IMR-90 (cell line): ENCODE data around the gene FLT4. TPM values are rescaled to one million over a fixed set of nuclear protein-coding genes. Genes with fewer than 3 reads are reported as not detected.

Experiments
- ATAC-seq: fragments of 200-7000 bp; cut with Tn5 transposase; 2 replicates; pipeline ENCODE4 v1.9.1; 2020; ENCODE audit warnings: low read depth, mild to moderate bottlenecking, moderate library complexity
- BruUV-seq: library from RNA; stranded (reverse); fragments of 400-500 nt; replicated peaks from 2 replicates; lab custom pipeline; 2021; lab: Mats Ljungman, UMichigan
- CTCF ChIA-PET: fragments of 300-600 bp; formaldehyde crosslinking; extraction: SDS; loops from one replicate; lab custom pipeline; 2021; ENCODE audit warnings: antibody characterized with exemption; lab: Yijun Ruan, JAX
- POLR2A ChIA-PET: fragments of 300-600 bp; sonication (Branson Sonifier 250); formaldehyde crosslinking; loops from one replicate; lab custom pipeline; 2022; ENCODE audit warnings: antibody characterized with exemption; ENCODE audit not compliant: unreplicated experiment; lab: Charles Lee
- DNase-seq: peaks from one replicate; pipeline ENCODE4 v3.0.0; 2013
- H2AFZ ChIP-seq: replicated peaks from 2 replicates; pipeline ENCODE3; 2013; ENCODE audit warnings: low read length, mild to moderate bottlenecking; ENCODE audit not compliant: poor library complexity
- H2AK5ac ChIP-seq: 2 replicates; pipeline ENCODE4 v1.6.1; 2013; ENCODE audit warnings: low read depth, low read length, inconsistent platforms
- H2AK9ac ChIP-seq: replicated peaks from 2 replicates; pipeline ENCODE3; 2013; ENCODE audit warnings: mild to moderate bottlenecking, low read depth, low read length, moderate library complexity; ENCODE audit not compliant: poor library complexity
- H2BK120ac ChIP-seq: 2 replicates; pipeline ENCODE4 v1.6.1; 2013; ENCODE audit warnings: low read depth, low read length, inconsistent platforms
- H2BK15ac ChIP-seq: 3 replicates; pipeline ENCODE4 v1.6.1; 2013; ENCODE audit warnings: low read depth, low read length, inconsistent platforms
- H2BK20ac ChIP-seq: 2 replicates; pipeline ENCODE4 v1.6.1; 2013; ENCODE audit warnings: low read depth, mild to moderate bottlenecking, inconsistent platforms, low read length, moderate library complexity
- H2BK5ac ChIP-seq: 2 replicates; pipeline ENCODE4 v1.6.1; 2013; ENCODE audit warnings: mild to moderate bottlenecking, low read depth, low read length, inconsistent platforms; ENCODE audit not compliant: poor library complexity, severe bottlenecking
- H3K14ac ChIP-seq: replicated peaks from 2 replicates; pipeline ENCODE4 v1.6.1; 2013; ENCODE audit warnings: low read depth, low read length, inconsistent platforms
- H3K18ac ChIP-seq: 2 replicates; pipeline ENCODE4 v1.6.1; 2013; ENCODE audit warnings: low read depth, low read length, control low read depth
- H3K23ac ChIP-seq: 2 replicates; pipeline ENCODE4 v1.6.1; 2013; ENCODE audit warnings: low read depth, low read length, inconsistent platforms
- H3K27ac ChIP-seq: 2 replicates; pipeline ENCODE4 v1.5.1; 2013; ENCODE audit warnings: mild to moderate bottlenecking, control low read depth, low read length; ENCODE audit not compliant: insufficient read depth
- H3K27me3 ChIP-seq: 2 replicates; pipeline ENCODE4 v1.6.1; 2013; ENCODE audit warnings: low read length; ENCODE audit not compliant: control insufficient read depth, insufficient read depth
- H3K36me3 ChIP-seq: 2 replicates; pipeline ENCODE4 v1.6.1; 2013; ENCODE audit warnings: low read length, mixed read lengths; ENCODE audit not compliant: control insufficient read depth, insufficient read depth
- H3K4ac ChIP-seq: 2 replicates; pipeline ENCODE4 v1.6.1; 2013; ENCODE audit warnings: low read depth, low read length, inconsistent platforms
- H3K4me1 ChIP-seq: 2 replicates; pipeline ENCODE4 v1.6.1; 2013; ENCODE audit warnings: low read length, mixed read lengths; ENCODE audit not compliant: control insufficient read depth, insufficient read depth
- H3K4me2 ChIP-seq: 2 replicates; pipeline ENCODE4 v1.6.1; 2013; ENCODE audit warnings: low read depth, mild to moderate bottlenecking, control low read depth, low read length, moderate library complexity
- H3K4me3 ChIP-seq: 2 replicates; pipeline ENCODE4 v1.5.1; 2013; ENCODE audit warnings: low read depth, mild to moderate bottlenecking, control low read depth, low read length, moderate library complexity; ENCODE audit not compliant: insufficient read depth
- H3K56ac ChIP-seq: 2 replicates; pipeline ENCODE4 v1.6.1; 2013; ENCODE audit warnings: low read length, inconsistent platforms; ENCODE audit not compliant: insufficient read depth; ENCODE audit errors: extremely low read depth
- H3K79me1 ChIP-seq, 2 experiments: 2 replicates each; pipeline ENCODE4 v1.6.1; 2013; ENCODE audit warnings: low read length in 2 of 2, inconsistent platforms in 1 of 2, low read depth in 1 of 2
- H3K9ac ChIP-seq: 2 replicates; pipeline ENCODE4 v1.6.1; 2013; ENCODE audit warnings: low read depth, low read length, control low read depth
- H3K9me1 ChIP-seq: 2 replicates; pipeline ENCODE4 v1.6.1; 2013; ENCODE audit warnings: low read length, inconsistent platforms; ENCODE audit not compliant: insufficient read depth
- H3K9me3 ChIP-seq: 2 replicates; pipeline ENCODE4 v1.6.1; 2013; ENCODE audit warnings: low read length; ENCODE audit not compliant: control insufficient read depth, insufficient read depth
- H4K20me1 ChIP-seq: 2 replicates; pipeline ENCODE4 v1.6.1; 2013; ENCODE audit warnings: low read length, inconsistent platforms; ENCODE audit not compliant: insufficient read depth
- H4K5ac ChIP-seq: 2 replicates; pipeline ENCODE4 v1.6.1; 2013; ENCODE audit warnings: mild to moderate bottlenecking, low read depth, low read length, control low read depth
- H4K8ac ChIP-seq, 2 experiments: 2 replicates each; pipeline ENCODE4 v1.6.1; 2013; ENCODE audit warnings: low read depth in 2 of 2, low read length in 2 of 2, control low read depth in 1 of 2, inconsistent platforms in 1 of 2
- H4K91ac ChIP-seq: 2 replicates; pipeline ENCODE4 v1.6.1; 2013; ENCODE audit warnings: low read depth, low read length, inconsistent platforms; ENCODE audit not compliant: insufficient read depth
- CEBPB ChIP-seq: IDR thresholded peaks from 2 replicates; pipeline ENCODE4 v1.6.1; 2012; ENCODE audit warnings: low read depth, low read length, improper control_type of control experiment
- CHD1 ChIP-seq: IDR thresholded peaks from 2 replicates; pipeline ENCODE4 v1.6.1; 2012; ENCODE audit warnings: low read depth, low read length, improper control_type of control experiment
- MAFK ChIP-seq: IDR thresholded peaks from 2 replicates; pipeline ENCODE4 v1.6.1; 2012; ENCODE audit warnings: low read depth, low read length, improper control_type of control experiment
- MXI1 ChIP-seq: IDR thresholded peaks from 2 replicates; pipeline ENCODE4 v1.6.1; 2012; ENCODE audit warnings: low read depth, mild to moderate bottlenecking, low read length, moderate library complexity, borderline replicate concordance
- NFE2L2 ChIP-seq: fragments of 150-350 bp; IDR thresholded peaks from 2 replicates; pipeline ENCODE4 v1.6.1; 2016; ENCODE audit warnings: low read depth, mild to moderate bottlenecking, low read length
- POLR2A ChIP-seq: IDR thresholded peaks from 2 replicates; pipeline ENCODE4 v1.6.1; 2012; ENCODE audit warnings: mild to moderate bottlenecking, low read depth, low read length
- RAD21 ChIP-seq: IDR thresholded peaks from 2 replicates; pipeline ENCODE4 v1.6.1; 2012; ENCODE audit warnings: low read length, improper control_type of control experiment
- RCOR1 ChIP-seq: IDR thresholded peaks from 2 replicates; pipeline ENCODE4 v1.6.1; 2012; ENCODE audit warnings: mild to moderate bottlenecking, low read length, improper control_type of control experiment; ENCODE audit not compliant: insufficient replicate concordance
- RFX5 ChIP-seq: IDR thresholded peaks from 2 replicates; pipeline ENCODE4 v1.8.0; 2012; ENCODE audit warnings: low read depth, mild to moderate bottlenecking, low read length, moderate library complexity
- SMC3 ChIP-seq: fragments of 150-350 bp; IDR thresholded peaks from 2 replicates; pipeline ENCODE4 v1.6.1; 2016; ENCODE audit warnings: low read depth, mild to moderate bottlenecking, antibody characterized with exemption, low read length, moderate library complexity
- WGBS, 2 experiments: methylation state at CpG; one replicate each; pipeline versions ENCODE4 v1.1.5 to v1.1.7; 2013; ENCODE audit warnings: missing lambda C conversion rate in 2 of 2; ENCODE audit not compliant: insufficient read length in 1 of 2; ENCODE audit errors: extremely low coverage in 2 of 2; 5-methylcytosine and 5-hydroxymethylcytosine counted together
- dilution Hi-C: fragments of 300-500 bp; cut with HindIII; formaldehyde crosslinking; loops from one replicate; pipeline ENCODE4 v1.14.3; 2018; ENCODE audit warnings: low sequenced_read_pairs; ENCODE audit not compliant: unreplicated experiment
- in situ Hi-C: fragments of 300-500 bp; cut with MboI; formaldehyde crosslinking; loops from 3 replicates; pipeline ENCODE4 v1.14.3; 2019; ENCODE audit warnings: low sequenced_read_pairs, inconsistent platforms, mixed read lengths
- intact Hi-C: fragments of 100-400 bp; cut with micrococcal nuclease; formaldehyde crosslinking; loops from 2 replicates; pipeline ENCODE4 v1.10.0; 2022
- polyA plus RNA-seq, 3 experiments: library from polyadenylated mRNA; depleted of rRNA; stranded (reverse); fragments of >200 nt; gene quantifications; 2 replicates each; pipeline ENCODE4 v1.2.3, GENCODE V29; 2012; ENCODE audit warnings: low replicate concordance in 1 of 3
- total RNA-seq: library from RNA; depleted of rRNA; stranded (reverse); fragments of >200 nt; gene quantifications from 2 replicates; pipeline ENCODE4 v1.2.3, GENCODE V29; 2012
- TF ChIP-seq, protein P1 (sequence below): conservative IDR thresholded peaks from 2 replicates; pipeline ENCODE4 v1.5.1; 2012; ENCODE audit warnings: mild to moderate bottlenecking, low read depth, low read length, improper control_type of control experiment

Gene FLT4
- total and polyA plus RNA-seq, 2 of the 4 experiments (the other 2 are of a cell fraction): under 0.01 to 0.07 TPM

DNA sequence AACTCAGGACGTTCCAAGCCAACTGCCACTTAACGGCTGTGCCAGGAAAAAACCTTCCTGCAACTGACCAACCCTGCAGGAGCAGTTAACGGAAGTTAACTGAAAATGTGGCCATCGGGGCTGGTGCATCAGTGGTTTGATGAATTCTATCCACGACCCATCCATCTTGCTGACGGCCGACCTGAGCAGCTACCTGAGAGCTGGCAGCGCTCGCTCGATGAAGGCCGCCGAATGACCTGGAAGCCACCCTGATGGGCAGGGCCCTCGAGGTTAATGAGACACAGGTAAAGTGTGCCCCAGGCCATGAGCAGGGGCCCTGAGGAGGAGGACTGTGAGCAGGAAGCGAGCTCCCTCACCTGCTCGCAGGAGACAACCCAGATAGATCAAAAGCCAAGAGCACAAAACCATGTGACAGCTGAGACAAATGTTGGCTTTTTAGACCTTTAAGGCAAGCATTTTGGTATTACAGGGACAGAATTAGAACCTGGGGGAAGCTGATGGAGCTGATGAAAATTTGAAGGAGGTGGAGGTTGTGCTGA, 35.3 kb upstream of the FLT4 start:
- H3K23ac ChIP-seq: no peak overlapping the region
- POLR2A ChIA-PET: no interaction called here
- no peak overlapping the region for H3K14ac ChIP-seq
- DNase-seq (no peak), ATAC-seq (no peak)
- dilution Hi-C loops: no loop called here
- intact Hi-C loops: no loop called here
- H4K5ac ChIP-seq: no peak overlapping the region
- no peak for TF ChIP-seq CHD1
- no peak for TF ChIP-seq MAFK
- no peak for TF ChIP-seq POLR2A
- TF ChIP-seq MXI1: no peak
- TF ChIP-seq RAD21: no peak
- TF ChIP-seq CEBPB: no peak
- TF ChIP-seq, protein P1, sequence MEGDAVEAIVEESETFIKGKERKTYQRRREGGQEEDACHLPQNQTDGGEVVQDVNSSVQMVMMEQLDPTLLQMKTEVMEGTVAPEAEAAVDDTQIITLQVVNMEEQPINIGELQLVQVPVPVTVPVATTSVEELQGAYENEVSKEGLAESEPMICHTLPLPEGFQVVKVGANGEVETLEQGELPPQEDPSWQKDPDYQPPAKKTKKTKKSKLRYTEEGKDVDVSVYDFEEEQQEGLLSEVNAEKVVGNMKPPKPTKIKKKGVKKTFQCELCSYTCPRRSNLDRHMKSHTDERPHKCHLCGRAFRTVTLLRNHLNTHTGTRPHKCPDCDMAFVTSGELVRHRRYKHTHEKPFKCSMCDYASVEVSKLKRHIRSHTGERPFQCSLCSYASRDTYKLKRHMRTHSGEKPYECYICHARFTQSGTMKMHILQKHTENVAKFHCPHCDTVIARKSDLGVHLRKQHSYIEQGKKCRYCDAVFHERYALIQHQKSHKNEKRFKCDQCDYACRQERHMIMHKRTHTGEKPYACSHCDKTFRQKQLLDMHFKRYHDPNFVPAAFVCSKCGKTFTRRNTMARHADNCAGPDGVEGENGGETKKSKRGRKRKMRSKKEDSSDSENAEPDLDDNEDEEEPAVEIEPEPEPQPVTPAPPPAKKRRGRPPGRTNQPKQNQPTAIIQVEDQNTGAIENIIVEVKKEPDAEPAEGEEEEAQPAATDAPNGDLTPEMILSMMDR: no peak
- TF ChIP-seq RCOR1: no peak
- no peak for TF ChIP-seq SMC3
- no peak for TF ChIP-seq RFX5
- no peak for TF ChIP-seq NFE2L2
- H4K20me1 ChIP-seq: no peaks in the 10 kb centered on the region
- H3K9ac ChIP-seq: no peak overlapping the region
- H2AFZ ChIP-seq: no peak overlapping the region
- H3K4me3 ChIP-seq: no peak overlapping the region
- H2BK15ac ChIP-seq: no peak overlapping the region
- no peak overlapping the region for H3K56ac ChIP-seq
- H2BK120ac ChIP-seq: no peak overlapping the region
- no peak overlapping the region for H2AK9ac ChIP-seq
- BruUV-seq: no TSS peak
- H3K36me3 ChIP-seq: no peaks in the 10 kb centered on the region
- H3K27ac ChIP-seq: no peak overlapping the region
- H4K8ac ChIP-seq: no peak overlapping the region
- H3K27me3 ChIP-seq: no peaks in the 10 kb centered on the region; the same call in 1 of the 2 replicates
- no peaks in the 10 kb centered on the region for H3K4me1 ChIP-seq
- no peak overlapping the region for H4K91ac ChIP-seq
- no peak overlapping the region for H2BK5ac ChIP-seq
- H3K4ac ChIP-seq: no peak overlapping the region
- in situ Hi-C loops: no loop called here
- H3K9me1 ChIP-seq: no peaks in the 10 kb centered on the region
- H2BK20ac ChIP-seq: no peak overlapping the region
- no peak overlapping the region for H3K4me2 ChIP-seq
- CTCF ChIA-PET: no interaction called here
- H3K18ac ChIP-seq: no peak overlapping the region
- H2AK5ac ChIP-seq: no peak overlapping the region
- 76% methylated on average over 9 of the region's 15 CpGs; no CpG with 5 or more reads in 1 of the 2 experiments for WGBS, 2 experiments
- H3K9me3 ChIP-seq: no peaks in the 10 kb centered on the region
- no peaks in the 10 kb centered on the region for H3K79me1 ChIP-seq
